Right lobe of liver (tissue), 6 donors: Measurements from ENCODE around the gene MAGIX. TPM values are rescaled to one million over a fixed set of nuclear protein-coding genes. Genes with fewer than 3 reads are reported as not detected.
"Not testable (repeated sequence)": the region's sequence is repeated elsewhere in the genome, so short reads cannot be mapped to it uniquely, and the experiment has no call there.

Source experiments
- ATAC-seq, 4 donors: fragments of 200-7000 bp; cut with Tn5 transposase; one replicate each; pipeline ENCODE4 v1.9.1; 2020; ENCODE audit warnings: mild to moderate bottlenecking in 4 of 4, moderate library complexity in 4 of 4
- DNase-seq, 3 donors: peaks; one replicate each; pipeline ENCODE4 v3.0.0-alpha.2; 2020
- H3K27ac ChIP-seq, 3 donors: fragments of 200-600 bp; one replicate each; pipeline ENCODE4 v1.8.0; 2022
- H3K27me3 ChIP-seq, 2 donors: fragments of 200-600 bp; one replicate each; pipeline ENCODE4 v1.8.0; 2022
- H3K36me3 ChIP-seq, 4 donors: fragments of 200-600 bp; sonication (generic) in 1 of 4; one replicate each; pipeline versions ENCODE4 v1.5.1 to v1.8.0; 2017 to 2022; ENCODE audit warnings: control low read depth in 1 of 4
- H3K4me1 ChIP-seq, 4 donors: fragments of 200-600 bp; sonication (generic) in 1 of 4; one replicate each; pipeline versions ENCODE4 v1.5.1 to v1.8.0; 2017 to 2022; ENCODE audit warnings: control low read depth in 1 of 4
- H3K4me3 ChIP-seq, 3 donors: fragments of 200-600 bp; one replicate each; pipeline ENCODE4 v1.8.0; 2022
- H3K9me3 ChIP-seq, 4 donors: fragments of 200-600 bp; sonication (generic) in 1 of 4; one replicate each; pipeline versions ENCODE4 v1.5.1 to v1.8.0; 2017 to 2022; ENCODE audit warnings: control low read depth in 1 of 4
- POLR2A ChIP-seq: fragments of 450-650 bp; IDR thresholded peaks from one replicate; pipeline ENCODE4 v1.6.1; 2017; ENCODE audit warnings: antibody characterized with exemption, mild to moderate bottlenecking
- WGBS: methylation state at CpG from one replicate; pipeline ENCODE4 v1.1.6; 2018; ENCODE audit warnings: low coverage, low lambda C conversion rate; ENCODE audit not compliant: insufficient coverage; ENCODE audit errors: missing lambda C conversion rate; 5-methylcytosine and 5-hydroxymethylcytosine counted together
- intact Hi-C, 2 donors: fragments of 100-400 bp; cut with DNase I; formaldehyde crosslinking; loops; one replicate each; pipeline versions ENCODE4 v1.11.2 to v1.14.1; 2022
- total RNA-seq, 6 experiments: library from RNA; depleted of rRNA in 2 of 6; stranded (reverse); fragments of >200 nt in 2 of 6; fragmentation: NEBNext Ultra II Directional in 3 of 6; extraction: Animal tissue kit (Norgen Biotek cat#: 25700) in 3 of 6; gene quantifications; one replicate each; pipeline versions ENCODE4 v1.1.0 to v1.2.4, GENCODE V29; 2016 to 2023
- TF ChIP-seq, protein P1 (sequence below), 4 donors: fragments of 200-600 bp in 3 of 4; fragments of 450-650 bp in 1 of 4; IDR thresholded peaks; one replicate each; pipeline versions ENCODE4 v1.5.1 to v1.8.0; 2016 to 2022; ENCODE audit warnings: antibody characterized with exemption in 4 of 4, mild to moderate bottlenecking in 2 of 4
- donor health status: DM: no; HTN: yes; CAD: no.
- donor health status: DM: no; HTN: no; CAD: no.
- donor health status: DM: no; HTN: no; CAD: no.
- donor health status: DM: no; HTN: yes; CAD: no.
- donor health status: DM: no; HTN: yes; CAD: no.

Gene MAGIX
- total RNA-seq, 6 experiments from 2014 or later, result 8.8 to 24.0 (median 18.4) TPM

DNA sequence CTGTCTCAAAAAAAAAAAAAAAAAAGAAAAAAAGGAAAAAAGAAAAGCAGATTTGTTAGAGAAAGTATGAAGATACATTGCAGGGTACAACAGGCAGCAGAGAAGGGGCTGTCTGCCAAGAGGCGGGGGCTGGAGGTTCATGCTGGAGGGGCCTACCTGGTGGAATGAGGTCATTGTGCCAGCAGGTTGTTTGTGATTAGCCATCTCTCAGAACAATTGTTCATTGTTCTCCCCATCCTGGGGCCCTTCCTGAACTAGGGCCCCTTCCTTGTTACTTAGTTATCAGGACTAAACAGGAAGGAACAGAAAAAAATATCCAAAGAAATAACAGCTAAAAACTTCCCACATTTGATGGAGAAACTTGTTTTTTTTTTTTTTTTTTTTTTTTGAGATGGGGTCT lies 25.1 kb upstream of the MAGIX start:
- 73% methylated on average over 1 of the region's 1 CpG for WGBS

GRCh38 chrX:49139713-49140112 lies 22.8 kb upstream of the MAGIX start:
- intact Hi-C loops, result no loop called here
- H3K4me3 ChIP-seq, result no peak overlapping the region
- no peaks in the 10 kb centered on the region for H3K4me1 ChIP-seq
- peak in 1 of 4 donors; percentile 53 for ATAC-seq
- no peak for DNase-seq
- no peak overlapping the region for H3K27ac ChIP-seq
- TF ChIP-seq POLR2A, result no peak
- TF ChIP-seq, protein P1, sequence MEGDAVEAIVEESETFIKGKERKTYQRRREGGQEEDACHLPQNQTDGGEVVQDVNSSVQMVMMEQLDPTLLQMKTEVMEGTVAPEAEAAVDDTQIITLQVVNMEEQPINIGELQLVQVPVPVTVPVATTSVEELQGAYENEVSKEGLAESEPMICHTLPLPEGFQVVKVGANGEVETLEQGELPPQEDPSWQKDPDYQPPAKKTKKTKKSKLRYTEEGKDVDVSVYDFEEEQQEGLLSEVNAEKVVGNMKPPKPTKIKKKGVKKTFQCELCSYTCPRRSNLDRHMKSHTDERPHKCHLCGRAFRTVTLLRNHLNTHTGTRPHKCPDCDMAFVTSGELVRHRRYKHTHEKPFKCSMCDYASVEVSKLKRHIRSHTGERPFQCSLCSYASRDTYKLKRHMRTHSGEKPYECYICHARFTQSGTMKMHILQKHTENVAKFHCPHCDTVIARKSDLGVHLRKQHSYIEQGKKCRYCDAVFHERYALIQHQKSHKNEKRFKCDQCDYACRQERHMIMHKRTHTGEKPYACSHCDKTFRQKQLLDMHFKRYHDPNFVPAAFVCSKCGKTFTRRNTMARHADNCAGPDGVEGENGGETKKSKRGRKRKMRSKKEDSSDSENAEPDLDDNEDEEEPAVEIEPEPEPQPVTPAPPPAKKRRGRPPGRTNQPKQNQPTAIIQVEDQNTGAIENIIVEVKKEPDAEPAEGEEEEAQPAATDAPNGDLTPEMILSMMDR (IDR thresholded peaks at IDR 0.05), result no peak
- no peaks in the 10 kb centered on the region for H3K27me3 ChIP-seq
- no peaks in the 10 kb centered on the region for H3K9me3 ChIP-seq
- WGBS, result 51% methylated on average over 4 of the region's 4 CpGs
- H3K36me3 ChIP-seq, result no peaks in the 10 kb centered on the region

More for the DNA sequence above, 25.1 kb upstream of the MAGIX start:
- intact Hi-C loops, result no loop called here
- H3K9me3 ChIP-seq, result no peaks in the 10 kb centered on the region
- H3K36me3 ChIP-seq, result no peaks in the 10 kb centered on the region
- H3K27ac ChIP-seq, result no peak overlapping the region
- H3K27me3 ChIP-seq, result no peaks in the 10 kb centered on the region
- H3K4me3 ChIP-seq, result no peak overlapping the region
- H3K4me1 ChIP-seq, result no peaks in the 10 kb centered on the region
- peak in 1 of 3 donors; percentile 33 for DNase-seq
- peak in 1 of 4 donors; percentile 54 for ATAC-seq
- no peak for TF ChIP-seq POLR2A
- TF ChIP-seq, protein P1 (IDR thresholded peaks at IDR 0.05), result no peak

DNA sequence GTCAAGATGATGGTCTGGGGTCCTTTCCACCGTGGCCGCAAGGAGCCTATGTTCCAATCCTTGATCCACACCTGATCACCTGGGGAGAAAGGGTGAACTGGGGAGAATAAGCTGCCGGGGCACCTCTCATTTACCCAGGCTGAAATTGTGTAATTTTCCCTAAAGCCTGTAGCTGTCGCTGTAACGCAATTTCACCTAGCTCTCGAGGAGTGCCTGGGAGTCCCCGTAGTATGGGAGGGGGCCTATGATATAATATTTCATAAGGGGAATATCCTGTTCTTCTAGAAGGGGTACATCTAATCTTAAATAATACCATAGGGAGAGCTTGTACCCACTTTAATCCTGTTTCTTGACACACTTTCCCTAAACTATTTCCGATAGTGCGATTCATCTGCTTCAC lies 20.3 kb upstream of the MAGIX start:
- TF ChIP-seq, protein P1 (IDR thresholded peaks at IDR 0.05), result peak; percentile 30 to 54 (median 43)
- H3K4me3 ChIP-seq, ATAC-seq, intact Hi-C loops, DNase-seq, H3K4me1 ChIP-seq, H3K9me3 ChIP-seq, H3K27me3 ChIP-seq, H3K27ac ChIP-seq, H3K36me3 ChIP-seq: not testable (repeated sequence)
- 26% methylated on average over 7 of the region's 9 CpGs for whole genome bisulfite sequencing

DNA sequence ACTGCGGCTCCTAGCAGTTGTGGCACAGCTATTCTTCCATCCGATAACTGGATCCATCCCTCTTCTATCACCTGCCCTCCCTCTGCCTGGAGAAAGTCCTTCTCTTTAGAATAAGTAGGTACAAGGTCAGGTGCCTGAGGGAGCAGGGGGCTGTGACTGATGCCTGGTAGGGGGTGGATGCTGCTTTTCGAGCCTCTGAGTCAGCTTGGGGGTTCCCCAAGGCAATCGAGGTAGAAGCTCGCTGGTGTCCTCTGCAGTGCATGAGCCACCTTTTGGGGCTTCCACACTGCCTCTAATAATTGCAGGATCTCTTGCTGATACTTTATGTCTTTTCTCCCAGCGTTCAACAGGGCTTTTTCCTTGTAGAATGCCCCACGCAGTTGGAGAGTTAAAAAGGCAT lies 19.4 kb upstream of the MAGIX start:
- WGBS, result 90% methylated on average over 2 of the region's 7 CpGs
- ATAC-seq, H3K27me3 ChIP-seq, intact Hi-C loops, H3K27ac ChIP-seq, H3K9me3 ChIP-seq, H3K36me3 ChIP-seq, H3K4me1 ChIP-seq, H3K4me3 ChIP-seq: not testable (repeated sequence)
- peak in 1 of 3 donors; percentile 16 for DNase-seq

DNA sequence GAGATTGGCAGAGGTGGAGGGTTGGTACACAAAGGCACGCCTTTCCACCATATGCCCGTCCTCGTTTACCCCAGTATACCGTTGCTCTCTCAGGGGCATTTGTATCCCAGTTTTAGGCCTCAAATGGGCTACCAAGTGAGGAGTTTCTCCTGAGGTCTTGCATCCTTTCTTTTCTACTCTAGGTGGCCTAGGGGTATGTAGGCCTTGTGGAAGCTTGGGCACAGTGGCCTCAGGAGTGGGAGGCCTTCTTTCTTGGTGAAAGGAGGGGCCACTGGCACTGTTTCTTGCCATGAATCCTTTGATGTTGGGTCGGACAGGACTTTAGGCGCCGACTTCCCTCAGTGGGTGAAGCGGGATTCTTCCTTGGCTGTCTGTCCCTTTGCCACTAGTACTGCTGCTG lies 15.3 kb upstream of the MAGIX start:
- H3K27me3 ChIP-seq, result no peaks in the 10 kb centered on the region
- 91% methylated on average over 8 of the region's 8 CpGs for WGBS
- intact Hi-C loops, result no loop called here
- no peak for TF ChIP-seq POLR2A
- TF ChIP-seq, protein P1 (IDR thresholded peaks at IDR 0.05), result no peak
- H3K4me1 ChIP-seq, result no peaks in the 10 kb centered on the region
- no peak overlapping the region for H3K27ac ChIP-seq
- H3K36me3 ChIP-seq, result no peaks in the 10 kb centered on the region
- no peaks in the 10 kb centered on the region for H3K9me3 ChIP-seq
- H3K4me3 ChIP-seq, result no peak overlapping the region
- ATAC-seq (no peak), DNase-seq (peak in 1 of 3 donors; percentile 11)
